Measurements from ENCODE around the gene VKORC1.
"Not testable (repeated sequence)": the region's sequence is repeated elsewhere in the genome, so short reads cannot be mapped to it uniquely, and the experiment has no call there.

Gene VKORC1

GRCh38 chr16:31094424-31095120, at the start of gene VKORC1:
TSS of gene VKORC1 (minus strand) at chr16:31094797. CDS start at chr16:31094729, 68 bp downstream.
- H3K4me3 ChIP-seq (ENCODE audit: low read depth, low read length), result peak within 1 kb of the TSS; percentile 89

GRCh38 chr16:31143694-31144148, 49.1 kb upstream of the VKORC1 start:
- H3K4me3 ChIP-seq (ENCODE audit: low read depth, low read length), result no peak overlapping the region

GRCh38 chr16:31143011-31143693, 48.6 kb upstream of the VKORC1 start:
- no peak overlapping the region for H3K4me3 ChIP-seq (ENCODE audit: low read depth, low read length)

GRCh38 chr16:31142109-31143010, 47.8 kb upstream of the VKORC1 start:
- H3K4me3 ChIP-seq (ENCODE audit: low read depth, low read length), result peak overlapping the region; percentile 10

- H3K4me3 ChIP-seq (ENCODE audit: low read depth, low read length), result no peak overlapping the region
These were observed 47.0 kb upstream of the VKORC1 start for GRCh38 chr16:31141489-31142108.

- not testable (repeated sequence) for H3K4me3 ChIP-seq (ENCODE audit: low read depth, low read length)
These were observed 46.5 kb upstream of the VKORC1 start for GRCh38 chr16:31141071-31141469.

GRCh38 chr16:31138621-31139578, 44.3 kb upstream of the VKORC1 start:
- H3K4me3 ChIP-seq (ENCODE audit: low read depth, low read length), result no peak overlapping the region

- not testable (repeated sequence) for H3K4me3 ChIP-seq (ENCODE audit: low read depth, low read length)
These were observed 42.4 kb upstream of the VKORC1 start for GRCh38 chr16:31136822-31137499.

GRCh38 chr16:31136287-31136662, 41.7 kb upstream of the VKORC1 start:
- H3K4me3 ChIP-seq (ENCODE audit: low read depth, low read length), result no peak overlapping the region

- peak within 1 kb of the TSS; percentile 71 for H3K4me3 ChIP-seq (ENCODE audit: low read depth, low read length)
These were observed 41.1 kb upstream of the VKORC1 start, which contains the start of gene PRSS8 for GRCh38 chr16:31135535-31136286. TSS of gene PRSS8 (minus strand) at chr16:31135727. CDS start at chr16:31135498, 229 bp downstream.

GRCh38 chr16:31134625-31135534, 40.3 kb upstream of the VKORC1 start:
- peak overlapping the region; percentile 71 for H3K4me3 ChIP-seq (ENCODE audit: low read depth, low read length)

- peak overlapping the region; percentile 71 for H3K4me3 ChIP-seq (ENCODE audit: low read depth, low read length)
These were observed 39.5 kb upstream of the VKORC1 start for GRCh38 chr16:31134091-31134571.

GRCh38 chr16:31133046-31133501, 38.5 kb upstream of the VKORC1 start:
- H3K4me3 ChIP-seq (ENCODE audit: low read depth, low read length), result no peak overlapping the region

- H3K4me3 ChIP-seq (ENCODE audit: low read depth, low read length), result no peak overlapping the region
These were observed 37.8 kb upstream of the VKORC1 start for GRCh38 chr16:31132303-31132979.

- no peak overlapping the region for H3K4me3 ChIP-seq (ENCODE audit: low read depth, low read length)
These were observed 37.3 kb upstream of the VKORC1 start for GRCh38 chr16:31131841-31132271.

- no peak overlapping the region for H3K4me3 ChIP-seq (ENCODE audit: low read depth, low read length)
These were observed 36.8 kb upstream of the VKORC1 start for GRCh38 chr16:31131416-31131815.

All from iPS-11a (cell line).